NT2/D1 (cell line): ENCODE measurements around the gene VLDLR.

Experiments used
- SUZ12 ChIP-seq: IDR thresholded peaks from 2 replicates; pipeline ENCODE4 v1.6.1; 2011; ENCODE audit not compliant: insufficient read length, insufficient read depth; ENCODE audit errors: extremely low read depth
- YY1 ChIP-seq: IDR thresholded peaks from 2 replicates; pipeline ENCODE4 v1.6.1; 2011; ENCODE audit not compliant: insufficient read length, insufficient read depth
- ZNF274 ChIP-seq: IDR thresholded peaks from 2 replicates; pipeline ENCODE4 v1.6.1; 2011; ENCODE audit warnings: mild to moderate bottlenecking, low read depth, low read length

- TF ChIP-seq SUZ12 (no peak), ZNF274 (no peak), YY1 (no peak)
Measured at GRCh38 chr9:2616692-2617377, 4.8 kb upstream of the VLDLR start.
